ENCODE results near the gene DOCK3. TPM values are rescaled to one million over a fixed set of nuclear protein-coding genes. Genes with fewer than 3 reads are reported as not detected.
A peak's percentile ranks its signal among the peaks of the same experiment; 100 is the strongest.

The DOCK3 gene, protein sequence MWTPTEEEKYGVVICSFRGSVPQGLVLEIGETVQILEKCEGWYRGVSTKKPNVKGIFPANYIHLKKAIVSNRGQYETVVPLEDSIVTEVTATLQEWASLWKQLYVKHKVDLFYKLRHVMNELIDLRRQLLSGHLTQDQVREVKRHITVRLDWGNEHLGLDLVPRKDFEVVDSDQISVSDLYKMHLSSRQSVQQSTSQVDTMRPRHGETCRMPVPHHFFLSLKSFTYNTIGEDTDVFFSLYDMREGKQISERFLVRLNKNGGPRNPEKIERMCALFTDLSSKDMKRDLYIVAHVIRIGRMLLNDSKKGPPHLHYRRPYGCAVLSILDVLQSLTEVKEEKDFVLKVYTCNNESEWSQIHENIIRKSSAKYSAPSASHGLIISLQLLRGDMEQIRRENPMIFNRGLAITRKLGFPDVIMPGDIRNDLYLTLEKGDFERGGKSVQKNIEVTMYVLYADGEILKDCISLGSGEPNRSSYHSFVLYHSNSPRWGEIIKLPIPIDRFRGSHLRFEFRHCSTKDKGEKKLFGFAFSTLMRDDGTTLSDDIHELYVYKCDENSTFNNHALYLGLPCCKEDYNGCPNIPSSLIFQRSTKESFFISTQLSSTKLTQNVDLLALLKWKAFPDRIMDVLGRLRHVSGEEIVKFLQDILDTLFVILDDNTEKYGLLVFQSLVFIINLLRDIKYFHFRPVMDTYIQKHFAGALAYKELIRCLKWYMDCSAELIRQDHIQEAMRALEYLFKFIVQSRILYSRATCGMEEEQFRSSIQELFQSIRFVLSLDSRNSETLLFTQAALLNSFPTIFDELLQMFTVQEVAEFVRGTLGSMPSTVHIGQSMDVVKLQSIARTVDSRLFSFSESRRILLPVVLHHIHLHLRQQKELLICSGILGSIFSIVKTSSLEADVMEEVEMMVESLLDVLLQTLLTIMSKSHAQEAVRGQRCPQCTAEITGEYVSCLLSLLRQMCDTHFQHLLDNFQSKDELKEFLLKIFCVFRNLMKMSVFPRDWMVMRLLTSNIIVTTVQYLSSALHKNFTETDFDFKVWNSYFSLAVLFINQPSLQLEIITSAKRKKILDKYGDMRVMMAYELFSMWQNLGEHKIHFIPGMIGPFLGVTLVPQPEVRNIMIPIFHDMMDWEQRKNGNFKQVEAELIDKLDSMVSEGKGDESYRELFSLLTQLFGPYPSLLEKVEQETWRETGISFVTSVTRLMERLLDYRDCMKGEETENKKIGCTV (N-terminal part only)
- total RNA-seq = 1 to 10 TPM in 2 of 6 donors, under 1 TPM in 4; 0.15 to 3.1 (median 0.88) TPM

DNA sequence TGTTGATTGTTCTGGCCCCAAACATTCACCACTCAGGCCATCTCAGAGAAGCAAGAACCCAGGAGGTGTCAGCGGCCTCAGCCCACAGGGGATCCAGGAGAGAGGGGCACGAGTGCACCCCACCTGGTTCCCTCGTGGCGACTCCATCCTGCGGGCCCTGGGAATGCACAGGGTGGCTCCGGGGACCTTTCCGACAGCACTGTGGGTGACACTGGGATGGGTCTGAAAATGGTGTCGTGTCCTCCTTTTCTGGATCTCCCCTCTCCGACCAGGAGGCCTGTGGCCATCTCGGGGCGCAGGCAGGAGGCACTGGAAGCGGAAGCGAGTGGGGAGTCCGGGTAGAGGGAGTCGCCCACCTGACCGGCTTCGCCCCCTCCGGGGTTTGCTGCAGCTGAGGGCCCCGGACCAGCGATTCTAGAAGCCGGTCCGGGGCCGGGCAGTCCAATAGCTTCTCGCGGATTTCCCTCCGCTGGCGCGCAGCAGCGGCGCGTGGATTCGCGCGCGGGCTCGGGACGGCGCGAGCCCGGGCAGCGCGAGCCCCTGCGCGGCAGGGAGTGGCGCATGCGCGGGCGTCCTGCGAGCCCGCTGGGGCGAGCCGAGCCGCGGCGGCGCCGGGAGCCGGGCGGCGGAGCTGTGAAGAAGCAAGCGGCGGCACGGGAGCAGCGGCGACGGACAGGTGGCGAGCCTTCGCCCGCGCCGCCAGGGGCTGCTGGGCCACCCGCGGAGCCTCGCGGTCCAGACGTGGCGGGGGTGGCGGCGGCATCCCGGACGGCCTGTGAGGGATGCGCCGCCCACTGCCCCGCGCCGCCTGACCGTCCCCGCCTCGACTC lies at the start of gene DOCK3:
TSS of gene DOCK3 (plus strand) at position 579 of the 830 bp plus-strand sequence. CDS start 337 bp downstream, outside the sequence.
- Histone ChIP-seq H3K27me3 (peaks cover 0 to 28% (median 7%) of the 10 kb centered on the region in 4 donors), H3K27ac (no peak within 1 kb of the TSS), H3K36me3 (no peaks in the 10 kb centered on the region), H3K4me3 (peak within 1 kb of the TSS in 3 of 4 donors; percentile 48 to 52 (median 50)), H3K9me3 (no peaks in the 10 kb centered on the region), H3K4me1 (peaks cover 10 to 14% (median 12%) of the 10 kb centered on the region in 4 donors)
- ATAC-seq (ENCODE audit: low FRiP score in 2 of 2) = peak; percentile 9 to 94
- WGBS, 2 donors = 1 to 9% methylated on average over 27 to 39 of the region's 89 CpGs
- DNase-seq = peak; percentile 58 to 93
- TF ChIP-seq POLR2AphosphoS5 (IDR thresholded peaks at IDR 0.05) (no peak), EP300 (IDR thresholded peaks at IDR 0.05) (no peak)
- TF ChIP-seq, protein P1, sequence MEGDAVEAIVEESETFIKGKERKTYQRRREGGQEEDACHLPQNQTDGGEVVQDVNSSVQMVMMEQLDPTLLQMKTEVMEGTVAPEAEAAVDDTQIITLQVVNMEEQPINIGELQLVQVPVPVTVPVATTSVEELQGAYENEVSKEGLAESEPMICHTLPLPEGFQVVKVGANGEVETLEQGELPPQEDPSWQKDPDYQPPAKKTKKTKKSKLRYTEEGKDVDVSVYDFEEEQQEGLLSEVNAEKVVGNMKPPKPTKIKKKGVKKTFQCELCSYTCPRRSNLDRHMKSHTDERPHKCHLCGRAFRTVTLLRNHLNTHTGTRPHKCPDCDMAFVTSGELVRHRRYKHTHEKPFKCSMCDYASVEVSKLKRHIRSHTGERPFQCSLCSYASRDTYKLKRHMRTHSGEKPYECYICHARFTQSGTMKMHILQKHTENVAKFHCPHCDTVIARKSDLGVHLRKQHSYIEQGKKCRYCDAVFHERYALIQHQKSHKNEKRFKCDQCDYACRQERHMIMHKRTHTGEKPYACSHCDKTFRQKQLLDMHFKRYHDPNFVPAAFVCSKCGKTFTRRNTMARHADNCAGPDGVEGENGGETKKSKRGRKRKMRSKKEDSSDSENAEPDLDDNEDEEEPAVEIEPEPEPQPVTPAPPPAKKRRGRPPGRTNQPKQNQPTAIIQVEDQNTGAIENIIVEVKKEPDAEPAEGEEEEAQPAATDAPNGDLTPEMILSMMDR (IDR thresholded peaks at IDR 0.05) = peak in 1 of 6 experiments; percentile 27

DNA sequence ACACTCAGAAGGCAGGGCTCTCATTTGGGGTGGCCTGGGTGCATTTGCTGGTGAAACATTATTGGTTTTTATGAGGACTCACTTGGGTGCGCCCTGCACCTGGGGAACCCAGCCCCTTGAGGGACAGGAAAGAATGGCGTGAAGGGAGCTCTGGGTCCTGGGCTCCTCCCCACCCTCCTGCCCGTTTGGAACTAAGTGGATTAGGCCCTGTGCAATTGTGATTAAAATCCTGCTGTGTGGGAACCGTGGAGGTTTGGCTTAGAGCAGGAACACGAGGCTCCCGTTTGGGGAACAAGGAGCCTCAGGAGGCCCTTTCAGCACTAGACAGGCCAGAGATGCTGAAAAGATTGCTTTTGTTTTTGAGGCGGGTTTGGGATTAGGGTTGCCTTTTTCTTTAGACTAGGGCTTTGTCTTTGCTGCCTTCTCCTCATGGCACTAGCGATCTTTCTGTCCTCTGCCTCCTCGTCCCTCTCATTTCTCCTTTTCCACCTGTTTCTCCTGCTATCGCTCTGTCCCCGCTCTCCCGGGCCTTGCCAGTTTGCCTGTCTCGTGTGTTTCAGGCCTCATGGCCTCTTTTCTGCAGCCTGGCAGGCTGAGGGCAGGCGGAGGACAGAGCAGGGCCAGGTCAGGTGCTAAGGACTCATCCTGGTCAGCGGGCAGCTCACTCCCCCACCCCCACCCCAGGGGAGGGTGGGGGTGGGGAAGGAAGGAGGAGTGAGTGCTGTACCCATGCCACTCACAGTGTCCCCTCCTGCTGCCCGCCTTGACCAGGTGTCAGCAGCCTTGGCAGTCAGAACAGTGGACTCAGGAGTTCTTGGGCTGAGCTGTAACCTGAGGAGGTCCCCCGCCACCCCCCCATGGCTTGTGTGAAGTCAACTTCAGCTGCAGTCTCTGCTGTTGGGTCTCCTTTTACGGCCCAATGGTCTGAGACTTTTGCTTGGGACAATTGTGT lies 49.2 kb upstream of the DOCK3 start:
- WGBS, 2 donors = 71 to 79% methylated on average over 15 to 18 of the region's 18 CpGs
- H3K9me3 ChIP-seq = no peaks in the 10 kb centered on the region
- H3K36me3 ChIP-seq = no peaks in the 10 kb centered on the region
- TF ChIP-seq POLR2A (IDR thresholded peaks at IDR 0.05) (no peak), EP300 (IDR thresholded peaks at IDR 0.05) (no peak), POLR2AphosphoS5 (IDR thresholded peaks at IDR 0.05) (no peak)
- TF ChIP-seq, protein P1 (IDR thresholded peaks at IDR 0.05) = no peak
- peak overlapping the region in 3 of 4 donors; percentile 20 to 57 (median 38) for H3K27ac ChIP-seq
- peaks cover 50 to 65% (median 59%) of the 10 kb centered on the region in 4 donors for H3K4me1 ChIP-seq
- no peak overlapping the region for H3K4me3 ChIP-seq
- no peak for ATAC-seq (ENCODE audit: low FRiP score in 2 of 2)
- no peaks in the 10 kb centered on the region for H3K27me3 ChIP-seq
- DNase-seq = no peak

DNA sequence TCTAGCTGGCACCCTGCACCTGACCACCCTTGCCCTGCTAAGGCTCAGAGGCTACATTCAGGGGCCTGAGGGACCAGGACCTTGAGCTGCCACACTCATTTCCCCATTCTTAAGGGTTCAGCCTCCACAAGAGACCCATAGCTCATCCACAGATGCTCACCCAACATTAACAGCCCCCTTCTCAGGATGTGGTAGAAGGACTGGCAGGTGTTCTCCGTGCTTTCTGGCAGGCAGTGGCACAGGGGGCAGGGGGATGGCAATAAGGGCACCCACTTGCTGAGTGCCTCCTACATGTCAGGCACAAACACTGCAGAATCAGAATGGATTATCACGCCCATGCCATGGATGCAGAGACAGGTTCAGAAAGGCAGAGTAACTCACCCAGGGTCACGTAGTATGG lies 48.3 kb upstream of the DOCK3 start:
- Histone ChIP-seq H3K27ac (peak overlapping the region in 3 of 4 donors; percentile 38 to 57 (median 51)), H3K4me1 (peaks cover 48 to 66% (median 53%) of the 10 kb centered on the region in 4 donors)
- TF ChIP-seq POLR2AphosphoS5 (IDR thresholded peaks at IDR 0.05) (no peak), EP300 (IDR thresholded peaks at IDR 0.05) (no peak), POLR2A (IDR thresholded peaks at IDR 0.05) (no peak)
- TF ChIP-seq, protein P1 (IDR thresholded peaks at IDR 0.05) = no peak

More for the DNA sequence above, 48.3 kb upstream of the DOCK3 start:
- ATAC-seq (ENCODE audit: low FRiP score in 2 of 2) (no peak), DNase-seq (no peak)
- Histone ChIP-seq H3K4me3 (no peak overlapping the region), H3K27me3 (no peaks in the 10 kb centered on the region), H3K9me3 (no peaks in the 10 kb centered on the region), H3K36me3 (no peaks in the 10 kb centered on the region)
- WGBS, 2 donors = 88% methylated on average over 2 to 3 of the region's 3 CpGs
